Smooth muscle cell (in vitro differentiated cells): Measurements from ENCODE around the gene CHST15. TPM values are rescaled to one million over a fixed set of nuclear protein-coding genes. Genes with fewer than 3 reads are reported as not detected.

Experiments
- DNase-seq: peaks from one replicate; lab custom pipeline; 2025; ENCODE audit not compliant: unreplicated experiment; lab: John Stamatoyannopoulos, UW
- H2AFZ ChIP-seq: fragments of 200-600 bp; sonication (generic); 2 replicates; pipeline ENCODE4 v1.6.0; 2016; ENCODE audit warnings: antibody characterized with exemption, low read depth, mild to moderate bottlenecking
- H3F3A ChIP-seq: fragments of 200-600 bp; sonication (generic); 2 replicates; pipeline ENCODE4 v1.6.0; 2017; ENCODE audit warnings: antibody characterized with exemption, low read depth
- H3K27ac ChIP-seq: fragments of 200-600 bp; sonication (generic); 2 replicates; pipeline ENCODE4 v1.5.1; 2016; ENCODE audit warnings: low read depth, mild to moderate bottlenecking
- H3K27me3 ChIP-seq: fragments of 200-600 bp; sonication (generic); 2 replicates; pipeline ENCODE4 v1.6.1; 2016; ENCODE audit warnings: low read depth, mild to moderate bottlenecking
- H3K36me3 ChIP-seq: fragments of 200-600 bp; sonication (generic); 2 replicates; pipeline ENCODE4 v1.5.1; 2016; ENCODE audit warnings: low read depth
- H3K4me1 ChIP-seq: fragments of 200-600 bp; sonication (generic); 2 replicates; pipeline ENCODE4 v1.5.1; 2016; ENCODE audit warnings: low read depth
- H3K4me2 ChIP-seq: fragments of 200-600 bp; sonication (generic); 2 replicates; pipeline ENCODE4 v1.6.0; 2016; ENCODE audit warnings: mild to moderate bottlenecking
- H3K4me3 ChIP-seq: fragments of 200-600 bp; sonication (generic); 2 replicates; pipeline ENCODE4 v1.5.1; 2016; ENCODE audit warnings: mild to moderate bottlenecking
- H3K79me2 ChIP-seq: fragments of 200-600 bp; sonication (generic); 2 replicates; pipeline ENCODE4 v1.6.0; 2016; ENCODE audit warnings: low read depth, mild to moderate bottlenecking
- H3K9ac ChIP-seq: fragments of 200-600 bp; sonication (generic); 2 replicates; pipeline ENCODE4 v1.6.0; 2016; ENCODE audit warnings: low read depth
- H3K9me3 ChIP-seq: fragments of 200-600 bp; sonication (generic); replicated peaks from 2 replicates; pipeline ENCODE4 v1.5.1; 2016; ENCODE audit warnings: low read depth
- H4K20me1 ChIP-seq: fragments of 200-600 bp; sonication (generic); 2 replicates; pipeline ENCODE4 v1.6.0; 2016; ENCODE audit warnings: low read depth
- WGBS: methylation state at CpG from one replicate; pipeline ENCODE4 v1.1.7; 2016; ENCODE audit warnings: low lambda C conversion rate; 5-methylcytosine and 5-hydroxymethylcytosine counted together
- polyA plus RNA-seq: library from polyadenylated mRNA; unstranded; fragments of >200 nt; fragmentation: Nextera tagmentation; extraction: Ambion mirVana; gene quantifications from 2 replicates; pipeline ENCODE4 v1.2.1, GENCODE V29; 2016
- total RNA-seq: library from RNA; depleted of rRNA; stranded (reverse); fragments of >200 nt; gene quantifications from 2 replicates; pipeline ENCODE4 v1.2.3, GENCODE V29; 2014
- TF ChIP-seq, protein P1 (sequence below): fragments of 200-600 bp; sonication (generic); IDR thresholded peaks from 2 replicates; pipeline ENCODE4 v1.5.1; 2017; ENCODE audit warnings: borderline replicate concordance, mild to moderate bottlenecking, antibody characterized with exemption; ENCODE audit not compliant: insufficient read depth, poor library complexity, severe bottlenecking

The CHST15 gene
- total and polyA plus RNA-seq, 2 experiments from 2014 or later = 14.1 to 20.4 TPM

DNA sequence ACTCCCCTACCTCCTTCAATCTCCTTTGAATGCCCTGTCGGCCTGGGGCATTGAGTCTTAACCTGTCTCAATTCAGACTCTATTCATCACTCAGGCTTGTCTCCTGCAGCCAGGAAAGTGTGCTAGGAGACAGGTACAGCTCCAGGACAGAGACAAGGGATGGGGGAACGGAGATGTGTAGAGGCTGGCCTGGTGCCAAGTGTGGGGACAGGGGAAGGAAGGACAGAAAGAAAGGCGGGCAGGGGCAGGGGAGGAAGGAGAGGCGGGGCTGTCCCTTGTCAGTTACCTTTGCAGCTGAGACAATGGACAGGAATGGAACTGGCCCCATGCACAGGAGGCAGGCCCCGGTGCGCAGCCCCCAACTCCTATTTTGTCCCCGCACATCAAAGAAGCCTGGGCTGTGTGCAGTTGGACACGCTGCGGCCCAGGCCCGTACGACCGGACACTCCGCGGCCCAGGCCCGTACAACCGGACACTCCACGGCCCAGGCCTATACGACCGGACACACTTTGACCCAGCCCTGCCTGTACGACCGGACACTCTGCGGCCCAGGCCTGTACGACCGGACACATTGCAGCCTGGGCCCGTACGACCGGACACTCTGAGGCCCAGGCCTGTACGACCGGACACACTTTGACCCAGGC lies 36.9 kb downstream of the CHST15 start:
- WGBS = 98% methylated on average over 27 of the region's 29 CpGs
- Histone ChIP-seq H3K4me1 (no peaks in the 10 kb centered on the region), H3K27ac (no peak overlapping the region), H3K9me3 (no peaks in the 10 kb centered on the region), H3F3A (no peaks in the 10 kb centered on the region), H3K36me3 (no peaks in the 10 kb centered on the region), H3K4me2 (no peak overlapping the region), H3K27me3 (no peaks in the 10 kb centered on the region), H3K4me3 (no peak overlapping the region), H3K79me2 (peaks cover 9% of the 10 kb centered on the region), H2AFZ (no peak overlapping the region), H4K20me1 (peaks cover 94% of the 10 kb centered on the region), H3K9ac (no peak overlapping the region)
- DNase-seq = no peak
- TF ChIP-seq, protein P1, sequence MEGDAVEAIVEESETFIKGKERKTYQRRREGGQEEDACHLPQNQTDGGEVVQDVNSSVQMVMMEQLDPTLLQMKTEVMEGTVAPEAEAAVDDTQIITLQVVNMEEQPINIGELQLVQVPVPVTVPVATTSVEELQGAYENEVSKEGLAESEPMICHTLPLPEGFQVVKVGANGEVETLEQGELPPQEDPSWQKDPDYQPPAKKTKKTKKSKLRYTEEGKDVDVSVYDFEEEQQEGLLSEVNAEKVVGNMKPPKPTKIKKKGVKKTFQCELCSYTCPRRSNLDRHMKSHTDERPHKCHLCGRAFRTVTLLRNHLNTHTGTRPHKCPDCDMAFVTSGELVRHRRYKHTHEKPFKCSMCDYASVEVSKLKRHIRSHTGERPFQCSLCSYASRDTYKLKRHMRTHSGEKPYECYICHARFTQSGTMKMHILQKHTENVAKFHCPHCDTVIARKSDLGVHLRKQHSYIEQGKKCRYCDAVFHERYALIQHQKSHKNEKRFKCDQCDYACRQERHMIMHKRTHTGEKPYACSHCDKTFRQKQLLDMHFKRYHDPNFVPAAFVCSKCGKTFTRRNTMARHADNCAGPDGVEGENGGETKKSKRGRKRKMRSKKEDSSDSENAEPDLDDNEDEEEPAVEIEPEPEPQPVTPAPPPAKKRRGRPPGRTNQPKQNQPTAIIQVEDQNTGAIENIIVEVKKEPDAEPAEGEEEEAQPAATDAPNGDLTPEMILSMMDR = no peak

DNA sequence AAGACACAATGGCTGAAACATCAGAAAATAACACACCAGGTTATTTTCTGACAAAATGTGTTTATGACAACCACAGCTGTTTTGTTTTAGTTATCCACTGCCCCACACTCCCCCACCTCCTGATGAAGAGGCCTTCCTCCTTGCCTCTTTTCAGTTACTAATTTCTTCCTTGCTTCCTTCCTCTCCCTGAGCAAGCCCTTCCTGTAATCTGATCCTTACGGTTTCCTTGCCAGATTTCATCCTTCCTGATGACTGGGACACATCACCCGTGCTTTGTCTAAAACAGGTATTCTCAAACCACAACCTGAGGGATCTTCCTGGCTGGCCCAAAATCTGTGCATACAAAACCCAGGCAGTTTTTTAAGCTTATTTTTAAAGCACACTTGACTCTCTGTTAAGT lies 39.4 kb downstream of the CHST15 start:
- no peak for DNase-seq
- WGBS = 42% methylated on average over 2 of the region's 2 CpGs
- Histone ChIP-seq H3K79me2 (peaks cover 9% of the 10 kb centered on the region), H2AFZ (no peak overlapping the region), H3K27ac (no peak overlapping the region), H3K4me2 (no peak overlapping the region), H3K4me3 (no peak overlapping the region), H3K4me1 (no peaks in the 10 kb centered on the region), H3K9ac (no peak overlapping the region), H3K9me3 (no peaks in the 10 kb centered on the region), H3F3A (no peaks in the 10 kb centered on the region), H3K27me3 (no peaks in the 10 kb centered on the region), H3K36me3 (no peaks in the 10 kb centered on the region), H4K20me1 (peaks cover 95% of the 10 kb centered on the region)
- TF ChIP-seq, protein P1 = no peak

DNA sequence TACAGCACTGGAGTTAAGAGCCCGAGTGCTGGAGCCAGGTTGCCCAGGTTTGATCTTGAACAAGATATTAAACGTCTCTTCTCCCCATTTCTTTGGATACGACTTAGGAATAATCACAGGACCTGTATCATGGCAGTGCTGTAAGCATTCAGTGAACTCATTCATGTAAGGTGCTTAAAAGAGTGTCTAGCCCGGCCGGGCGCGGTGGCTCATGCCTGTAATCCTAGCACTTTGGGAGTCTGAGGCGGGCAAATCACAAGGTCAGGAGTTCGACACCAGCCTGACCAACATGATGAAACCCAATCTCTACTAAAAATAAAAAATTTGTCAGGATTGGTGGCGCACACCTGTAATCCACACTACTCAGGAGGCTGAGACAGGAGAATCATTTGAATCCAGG lies 40.8 kb downstream of the CHST15 start:
- TF ChIP-seq, protein P1 = no peak
- Histone ChIP-seq H3K4me1 (peaks cover 7% of the 10 kb centered on the region), H2AFZ (no peak overlapping the region), H3K79me2 (peaks cover 12% of the 10 kb centered on the region), H3K27me3 (no peaks in the 10 kb centered on the region), H3F3A (no peaks in the 10 kb centered on the region), H3K36me3 (no peaks in the 10 kb centered on the region), H3K27ac (no peak overlapping the region), H3K4me3 (no peak overlapping the region), H3K9ac (no peak overlapping the region), H3K9me3 (no peaks in the 10 kb centered on the region), H3K4me2 (no peak overlapping the region), H4K20me1 (peaks cover 95% of the 10 kb centered on the region)
- DNase-seq = no peak
- 98% methylated on average over 10 of the region's 10 CpGs for WGBS
